CD4-positive, alpha-beta T cell (primary cell): Measurements from ENCODE around the gene ARMC3. TPM values are rescaled to one million over a fixed set of nuclear protein-coding genes. Genes with fewer than 3 reads are reported as not detected.

ENCODE experiments used
- ATAC-seq: fragments of 200-7000 bp; cut with Tn5 transposase; one replicate; pipeline ENCODE4 v1.10.0; 2022; ENCODE audit warnings: mild to moderate bottlenecking; ENCODE audit not compliant: poor library complexity
- CTCF ChIA-PET: fragments of 350-600 bp; sonication (Branson Sonifier 250); formaldehyde crosslinking; loops from one replicate; lab custom pipeline; 2021; ENCODE audit warnings: antibody characterized with exemption, inconsistent platforms; lab: Charles Lee
- POLR2A ChIA-PET: fragments of 350-600 bp; sonication (Branson Sonifier 250); formaldehyde crosslinking; loops from one replicate; lab custom pipeline; 2021; ENCODE audit warnings: antibody characterized with exemption, inconsistent platforms; lab: Charles Lee
- DNase-seq, 14 experiments: peaks; one replicate each; pipeline ENCODE4 v3.0.0-alpha.2; 2013 to 2020; ENCODE audit warnings: mixed read lengths in 2 of 14
- H3K27ac ChIP-seq, 2 donors: one replicate each; pipeline versions ENCODE4 v1.5.1 to v1.7.0; 2013; ENCODE audit warnings: low read length in 2 of 2, low read depth in 1 of 2, mild to moderate bottlenecking in 1 of 2
- H3K27me3 ChIP-seq, 2 experiments: 1 replicate in 1 of 2; 2 replicates in 1 of 2; pipeline versions ENCODE4 v1.6.1 to v1.7.0; 2013; ENCODE audit warnings: low read length in 2 of 2, control low read depth in 1 of 2, mild to moderate bottlenecking in 1 of 2, moderate library complexity in 1 of 2; ENCODE audit not compliant: insufficient read depth in 2 of 2, control insufficient read depth in 1 of 2
- H3K36me3 ChIP-seq: one replicate; pipeline ENCODE4 v1.6.1; 2013; ENCODE audit warnings: low read length, control low read depth; ENCODE audit not compliant: insufficient read depth
- H3K4me1 ChIP-seq: one replicate; pipeline ENCODE4 v1.6.1; 2013; ENCODE audit warnings: low read length, control low read depth; ENCODE audit not compliant: insufficient read depth
- H3K4me3 ChIP-seq: one replicate; pipeline ENCODE4 v1.5.1; 2013; ENCODE audit warnings: mild to moderate bottlenecking, low read length, moderate library complexity
- H3K9me3 ChIP-seq, 2 experiments: 1 replicate in 1 of 2; 2 replicates in 1 of 2; pipeline versions ENCODE4 v1.6.1 to v1.7.0; 2013; ENCODE audit warnings: low read length in 2 of 2, mild to moderate bottlenecking in 2 of 2, control low read depth in 1 of 2, moderate library complexity in 1 of 2; ENCODE audit not compliant: control insufficient read depth in 1 of 2, insufficient read depth in 1 of 2
- H3K27ac Mint-ChIP-seq: one replicate; pipeline ENCODE4 v1.8.0; 2020; ENCODE audit warnings: mixed read lengths
- H3K27me3 Mint-ChIP-seq: one replicate; pipeline ENCODE4 v1.8.0; 2021; ENCODE audit warnings: mixed read lengths
- H3K36me3 Mint-ChIP-seq: one replicate; pipeline ENCODE4 v1.8.0; 2021; ENCODE audit warnings: low read depth, mixed read lengths
- H3K4me1 Mint-ChIP-seq: one replicate; pipeline ENCODE4 v1.8.0; 2021; ENCODE audit warnings: low read depth, mixed read lengths
- H3K4me3 Mint-ChIP-seq: one replicate; pipeline ENCODE4 v1.8.0; 2020; ENCODE audit warnings: mild to moderate bottlenecking, mixed read lengths
- H3K9me3 Mint-ChIP-seq: one replicate; pipeline ENCODE4 v1.8.0; 2020; ENCODE audit warnings: mixed read lengths
- CTCF ChIP-seq: fragments of 200-600 bp; IDR thresholded peaks from one replicate; pipeline ENCODE4 v1.8.0; 2022; ENCODE audit warnings: antibody characterized with exemption, mild to moderate bottlenecking
- intact Hi-C, 2 experiments: fragments of 100-400 bp; cut with DNase I in 1 of 2; cut with micrococcal nuclease in 1 of 2; formaldehyde crosslinking; loops; one replicate each; pipeline versions ENCODE4 v1.15.1 to v1.9.0; 2023 to 2025; cut with DNase I, micrococcal nuclease
- total RNA-seq, 174 experiments: library from RNA in 2 of 174; stranded (reverse) in 2 of 174; gene quantifications; one replicate each; pipeline ENCODE4 v1.2.3 and lab custom pipeline; 2021 to 2026

Gene ARMC3
- total RNA-seq, 2 experiments from 2014 or later: not detected

GRCh38 chr10:22993314-22993713 is 65.5 kb downstream of the ARMC3 start:
- DNase-seq: no peak
- H3K4me3 Mint-ChIP-seq: no peak overlapping the region
- H3K36me3 Mint-ChIP-seq: no peaks in the 10 kb centered on the region
- no peak for ATAC-seq
- no peaks in the 10 kb centered on the region for H3K4me1 ChIP-seq
- ChIA-PET POLR2A (interaction anchor here (0.6 kb wide), 1 partner anchor 723 kb away, joined by 3 read pairs; no protein-coding TSS in a partner anchor), CTCF (interaction anchor here (0.9 kb wide), 1 partner anchor 420 kb away, joined by 4 read pairs; no protein-coding TSS in a partner anchor)
- H3K4me1 Mint-ChIP-seq: peaks cover 13% of the 10 kb centered on the region
- no peaks in the 10 kb centered on the region for H3K36me3 ChIP-seq
- no peak for TF ChIP-seq CTCF
- H3K9me3 Mint-ChIP-seq: no peaks in the 10 kb centered on the region
- H3K9me3 ChIP-seq: no peaks in the 10 kb centered on the region
- no peak overlapping the region for H3K27ac ChIP-seq
- no peaks in the 10 kb centered on the region for H3K27me3 ChIP-seq
- intact Hi-C loops: loop anchor here in 1 of 2 experiments (5.0 kb wide), 1 partner anchor 1496 kb away; no protein-coding TSS in a partner anchor
- H3K27me3 Mint-ChIP-seq: peaks cover 16% of the 10 kb centered on the region
- no peak overlapping the region for H3K27ac Mint-ChIP-seq
- H3K4me3 ChIP-seq: no peak overlapping the region

GRCh38 chr10:22997096-22997495 is 69.2 kb downstream of the ARMC3 start:
- H3K36me3 ChIP-seq: no peaks in the 10 kb centered on the region
- ATAC-seq (no peak), DNase-seq (no peak)
- Mint-ChIP-seq H3K4me3 (no peak overlapping the region), H3K9me3 (no peaks in the 10 kb centered on the region), H3K27me3 (peaks cover 31% of the 10 kb centered on the region), H3K36me3 (no peaks in the 10 kb centered on the region), H3K27ac (no peak overlapping the region), H3K4me1 (peaks cover 2% of the 10 kb centered on the region)
- H3K27ac ChIP-seq: no peak overlapping the region
- H3K9me3 ChIP-seq: no peaks in the 10 kb centered on the region
- H3K4me1 ChIP-seq: no peaks in the 10 kb centered on the region
- POLR2A ChIA-PET: no interaction called here
- peaks cover 0 to 6% of the 10 kb centered on the region in 2 experiments for H3K27me3 ChIP-seq
- no peak for TF ChIP-seq CTCF
- no peak overlapping the region for H3K4me3 ChIP-seq
- CTCF ChIA-PET: interaction anchor here (1.0 kb wide), 1 partner anchor 1502 kb away, joined by 3 read pairs; no protein-coding TSS in a partner anchor
- intact Hi-C loops: no loop called here

DNA sequence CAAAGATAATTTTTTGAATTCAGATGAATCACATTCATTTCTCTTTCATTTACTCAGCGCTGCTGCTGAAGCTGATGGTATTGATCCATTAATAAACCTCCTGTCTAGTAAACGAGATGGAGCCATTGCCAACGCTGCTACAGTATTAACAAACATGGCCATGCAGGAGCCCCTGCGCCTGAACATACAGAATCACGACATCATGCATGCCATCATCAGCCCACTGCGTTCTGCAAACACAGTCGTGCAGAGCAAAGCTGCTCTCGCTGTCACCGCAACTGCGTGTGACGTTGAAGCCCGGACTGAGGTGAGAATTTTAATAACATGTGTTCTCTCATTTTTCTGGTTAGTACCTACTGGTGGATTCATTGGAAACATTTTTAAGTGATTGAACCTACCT is 70.2 kb downstream of the ARMC3 start:
- POLR2A ChIA-PET: no interaction called here
- DNase-seq (no peak), ATAC-seq (no peak)
- Histone ChIP-seq H3K36me3 (no peaks in the 10 kb centered on the region), H3K4me1 (no peaks in the 10 kb centered on the region), H3K4me3 (no peak overlapping the region), H3K27me3 (peaks cover 0 to 6% of the 10 kb centered on the region in 2 experiments), H3K9me3 (no peaks in the 10 kb centered on the region), H3K27ac (no peak overlapping the region)
- Mint-ChIP-seq H3K36me3 (no peaks in the 10 kb centered on the region), H3K27ac (no peak overlapping the region), H3K4me1 (no peaks in the 10 kb centered on the region), H3K9me3 (no peaks in the 10 kb centered on the region), H3K27me3 (peaks cover 38% of the 10 kb centered on the region), H3K4me3 (no peak overlapping the region)
- no peak for TF ChIP-seq CTCF
- intact Hi-C loops: no loop called here
- CTCF ChIA-PET: interaction anchor here (0.6 to 1.0 kb wide), 2 partner anchors 1042 to 1503 kb away, joined by 3 read pairs; no protein-coding TSS in a partner anchor
